NCI-H1092 treated with DMSO at 0.1 percent for 48 hours (cell line): ENCODE measurements around the gene CCM2.
"Not testable (repeated sequence)": the region's sequence is repeated elsewhere in the genome, so short reads cannot be mapped to it uniquely, and the experiment has no call there.

ENCODE experiments used
- DNase-seq: peaks from one replicate; lab custom pipeline; 2025; lab: John Stamatoyannopoulos, UW

Gene CCM2

DNA sequence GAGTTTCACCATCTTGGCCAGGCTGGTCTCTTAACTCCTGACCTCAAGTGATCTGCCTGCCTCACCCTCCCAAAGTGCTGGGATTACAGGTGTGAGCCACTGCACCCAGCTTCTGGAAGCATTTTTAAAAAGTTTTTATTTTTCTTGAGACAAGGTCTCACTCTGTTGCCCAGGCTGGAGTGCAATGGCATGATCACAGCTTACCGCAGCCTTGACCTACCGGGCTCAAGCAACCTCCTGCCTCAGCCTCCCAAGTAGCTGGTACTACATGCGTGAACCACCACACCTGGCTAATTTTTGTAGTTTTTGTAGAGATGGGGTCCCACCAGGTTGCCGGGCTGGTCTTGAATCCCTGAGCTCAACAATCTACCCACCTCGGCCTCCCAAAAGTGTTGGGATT, 34.7 kb downstream of the CCM2 start:
- DNase-seq, result not testable (repeated sequence)

DNA sequence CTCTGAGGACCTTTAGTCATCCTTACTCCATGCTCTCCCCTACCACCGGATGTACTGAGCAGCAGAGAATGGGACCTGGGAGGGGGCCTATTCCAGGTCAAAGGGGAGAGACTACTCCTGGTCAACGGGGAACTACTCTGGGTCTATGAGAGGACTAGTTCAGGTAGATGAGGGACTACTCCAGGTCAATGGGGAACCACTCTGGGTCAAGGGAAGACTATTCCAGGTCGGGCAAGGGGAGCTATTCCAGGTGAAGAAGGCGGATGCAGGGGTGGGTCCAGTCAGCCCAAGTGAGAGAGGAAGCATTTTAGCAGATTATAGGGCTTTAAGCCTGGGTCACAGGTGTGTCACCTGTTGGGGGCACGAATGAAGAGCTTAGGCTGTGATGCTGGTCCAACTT, 35.4 kb downstream of the CCM2 start:
- DNase-seq, result no peak

DNA sequence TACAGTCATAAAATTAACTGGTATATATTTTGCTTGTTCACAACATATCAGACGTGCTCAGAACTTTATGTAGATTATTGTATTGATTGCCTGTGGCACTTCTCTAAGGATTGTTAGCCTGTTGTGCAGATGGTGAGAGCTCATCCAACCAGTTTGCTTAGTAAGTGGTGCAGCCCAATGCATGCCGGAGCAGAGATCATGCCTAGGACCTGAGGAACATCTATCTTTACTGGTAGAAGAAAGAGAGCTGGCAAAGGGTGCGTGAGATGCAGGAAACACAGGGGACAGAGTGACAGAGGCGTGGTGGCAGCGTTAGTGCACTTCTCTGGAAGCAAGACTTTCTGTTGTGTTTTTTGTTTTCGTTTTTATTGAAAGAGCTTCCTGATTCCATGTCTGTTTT, 35.9 kb downstream of the CCM2 start:
- no peak for DNase-seq

DNA sequence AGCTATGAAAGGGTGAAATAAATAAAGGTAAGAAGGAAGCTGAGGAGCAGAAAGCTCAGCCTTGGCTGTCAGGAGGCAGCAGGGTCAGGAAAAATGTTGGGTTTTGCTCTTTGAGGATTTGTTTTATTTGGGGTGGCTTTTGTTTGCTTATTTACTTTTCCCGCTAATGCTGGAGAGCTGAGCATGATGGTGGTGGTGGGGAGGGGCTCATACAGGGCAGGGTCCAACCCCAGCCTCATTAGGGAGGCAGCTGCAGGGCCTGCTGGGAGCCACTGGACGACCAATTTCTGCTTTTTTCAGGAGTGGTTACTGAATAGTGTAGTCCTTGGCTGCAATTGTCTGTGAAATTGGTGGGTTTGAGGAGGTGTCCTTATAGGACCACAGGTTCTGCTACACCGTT, 36.3 kb downstream of the CCM2 start:
- DNase-seq, result no peak

DNA sequence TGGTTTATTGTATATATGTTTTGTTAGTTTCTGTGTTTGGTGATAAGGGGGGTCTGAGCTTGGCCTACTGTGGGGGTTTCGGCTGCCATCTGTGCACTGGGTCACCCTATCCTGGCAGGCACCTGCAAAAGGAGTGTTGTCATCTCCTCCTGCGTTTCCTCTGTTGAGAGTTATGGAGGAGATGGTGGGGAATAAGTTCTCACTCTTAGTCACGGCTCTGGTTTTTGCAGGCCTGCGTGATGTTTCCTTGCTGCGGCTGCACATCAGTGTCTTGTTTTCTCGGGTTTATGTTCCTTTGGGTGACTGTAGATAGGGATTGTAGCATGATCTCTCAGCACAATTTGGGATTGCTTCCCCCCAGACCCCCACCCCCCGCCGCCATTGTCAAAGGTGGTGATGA, 36.8 kb downstream of the CCM2 start:
- no peak for DNase-seq

DNA sequence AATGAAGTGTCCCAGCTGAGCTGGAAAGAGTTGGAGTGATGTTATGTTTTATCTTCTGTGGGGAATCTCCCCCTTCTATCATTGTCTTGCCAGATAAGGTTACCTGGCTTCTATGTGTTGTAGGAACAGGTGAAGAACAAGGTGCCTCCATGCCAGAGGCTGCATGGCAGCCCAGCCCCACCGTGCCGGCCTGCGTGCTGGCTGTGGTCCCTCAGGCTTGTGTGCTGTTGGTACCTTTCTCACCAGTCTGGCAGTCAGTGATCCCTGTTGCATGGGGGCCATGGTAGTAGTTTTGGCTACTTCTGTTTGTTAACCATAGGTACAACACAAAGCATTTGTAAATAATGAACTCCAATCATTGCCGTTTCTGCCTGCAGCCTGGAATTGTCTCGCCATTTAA, 37.9 kb downstream of the CCM2 start:
- no peak for DNase-seq

DNA sequence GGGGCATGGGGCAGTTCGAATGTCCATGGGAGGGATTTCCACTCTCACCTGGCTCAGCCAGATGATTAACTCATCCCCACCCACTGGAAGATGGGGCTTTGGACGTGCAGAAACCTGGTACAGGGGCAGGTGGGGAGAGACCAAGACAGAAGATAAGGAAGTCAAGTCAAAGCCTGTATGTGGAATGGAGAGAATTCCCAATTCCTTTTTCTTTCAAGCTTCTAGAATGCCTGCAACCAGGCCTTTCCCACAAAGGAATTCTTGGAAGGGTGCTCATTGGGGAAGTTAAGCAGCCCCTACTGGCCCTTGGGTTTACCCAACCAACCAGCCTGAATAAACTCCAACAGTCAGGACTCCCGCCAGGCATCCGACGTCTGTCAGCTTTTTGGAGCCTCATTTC, 39.1 kb downstream of the CCM2 start:
- no peak for DNase-seq

DNA sequence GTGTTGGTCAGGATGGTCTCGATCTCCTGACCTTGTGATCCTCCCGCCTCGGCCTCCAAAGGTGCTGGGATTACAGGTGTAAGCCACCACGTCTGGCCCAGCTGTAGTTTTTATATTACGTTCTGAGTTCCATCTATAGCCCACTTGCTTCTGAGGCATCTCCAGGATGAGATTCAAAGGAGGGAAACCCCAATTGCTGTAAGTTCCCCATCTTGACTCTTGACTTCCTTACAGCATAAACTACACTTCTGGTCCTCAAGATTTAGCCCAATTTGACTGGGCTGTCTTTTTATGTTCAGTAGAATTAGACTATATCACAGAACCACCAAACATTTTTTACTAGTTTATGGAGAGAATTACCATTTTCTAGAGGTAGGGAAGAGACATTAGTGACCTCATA, 44.3 kb downstream of the CCM2 start:
- DNase-seq, result no peak

DNA sequence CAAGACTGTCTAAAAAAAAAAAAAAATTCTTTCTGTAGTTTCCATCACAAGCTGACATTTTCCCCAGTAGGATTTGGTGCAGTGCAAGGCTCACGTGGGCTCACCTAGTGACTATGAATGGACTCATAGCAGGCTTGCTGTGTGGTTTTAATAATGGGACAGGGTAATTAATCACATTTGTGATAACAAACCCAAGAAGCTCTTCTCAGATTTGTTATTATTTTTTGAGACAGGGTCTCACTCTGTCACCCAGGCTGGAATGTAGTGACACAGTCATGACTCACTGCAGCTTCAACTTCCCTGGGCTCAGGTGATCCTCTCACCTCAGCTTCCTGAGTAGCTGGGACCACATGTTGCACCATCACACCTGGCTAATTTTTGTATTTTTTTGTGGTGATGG, 48.7 kb downstream of the CCM2 start:
- DNase-seq, result no peak

DNA sequence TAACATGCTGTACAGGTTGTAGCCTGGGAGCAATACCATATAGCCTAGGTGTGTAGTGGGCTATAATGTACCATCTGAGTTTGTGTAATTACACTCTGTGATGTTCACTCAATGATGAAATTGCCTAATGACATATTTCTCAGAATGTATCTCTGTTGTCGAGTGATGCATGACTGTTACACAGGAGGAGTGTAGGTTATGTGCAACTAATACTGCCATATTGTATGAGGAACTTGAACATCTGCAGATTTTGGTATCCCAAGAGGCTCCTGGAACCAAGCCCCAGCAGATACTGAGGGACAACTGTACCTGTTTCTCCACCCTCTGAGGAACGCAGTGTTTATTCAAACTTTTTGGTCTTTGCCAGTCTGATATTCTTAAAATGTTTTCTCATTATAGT, 50.2 kb downstream of the CCM2 start:
- no peak for DNase-seq

DNA sequence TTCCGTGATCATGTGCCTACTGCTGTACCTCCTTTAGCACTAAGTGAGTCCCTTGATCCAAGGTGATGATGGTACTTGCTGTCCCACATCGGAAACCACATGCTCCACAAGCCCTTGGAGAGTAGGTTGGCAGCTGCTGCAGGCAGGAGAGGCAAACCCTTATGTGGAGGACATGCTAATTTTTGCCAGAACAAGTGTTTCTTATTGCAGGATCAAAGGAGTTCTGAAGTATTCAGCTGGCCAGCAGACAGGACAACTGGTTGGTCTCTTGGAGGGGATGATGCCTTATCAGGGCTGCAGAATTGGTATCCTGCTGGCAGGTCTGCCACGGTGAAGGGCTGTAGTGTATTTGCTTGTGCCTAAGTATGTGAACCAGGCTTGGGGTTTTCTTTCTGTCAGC, 52.0 kb downstream of the CCM2 start:
- no peak for DNase-seq

DNA sequence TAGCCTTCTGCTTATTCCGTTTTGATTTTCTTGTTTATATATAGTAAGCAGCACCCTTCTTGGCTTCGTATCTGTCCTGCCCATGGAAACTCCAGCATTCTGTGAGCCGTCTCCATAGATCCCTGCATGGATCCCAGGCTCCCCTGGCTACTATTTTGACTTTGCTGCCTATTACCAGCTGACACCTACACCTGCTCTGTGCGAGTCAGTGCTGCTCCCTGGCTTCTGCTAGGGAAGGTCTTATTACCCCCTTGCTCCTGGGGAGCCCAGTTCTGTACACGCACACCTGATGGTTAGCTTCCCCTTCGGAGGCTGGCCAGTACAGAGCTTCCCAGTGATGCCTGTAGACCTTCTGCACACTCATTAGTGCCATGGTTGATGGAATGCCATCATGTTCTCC, 53.4 kb downstream of the CCM2 start:
- no peak for DNase-seq

DNA sequence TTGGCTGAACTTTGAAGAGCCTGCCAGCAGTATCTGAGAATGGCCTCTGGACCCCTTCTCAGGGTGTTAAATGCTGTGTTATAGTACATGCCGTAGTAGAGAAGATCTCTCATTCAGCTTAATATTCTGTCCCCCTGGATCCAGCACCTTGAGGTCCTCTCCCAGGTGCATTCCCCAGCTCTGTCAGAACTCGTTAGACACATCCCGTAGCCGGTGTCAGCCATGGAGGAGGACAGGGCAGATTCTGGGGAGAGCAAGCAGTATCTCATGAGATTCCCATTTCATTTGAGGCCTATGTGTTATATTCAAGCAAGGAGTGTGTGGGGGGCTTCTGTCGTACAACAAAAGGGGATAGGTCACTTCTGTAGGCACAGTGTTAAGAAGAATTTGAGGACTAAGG, 53.9 kb downstream of the CCM2 start:
- DNase-seq, result no peak

DNA sequence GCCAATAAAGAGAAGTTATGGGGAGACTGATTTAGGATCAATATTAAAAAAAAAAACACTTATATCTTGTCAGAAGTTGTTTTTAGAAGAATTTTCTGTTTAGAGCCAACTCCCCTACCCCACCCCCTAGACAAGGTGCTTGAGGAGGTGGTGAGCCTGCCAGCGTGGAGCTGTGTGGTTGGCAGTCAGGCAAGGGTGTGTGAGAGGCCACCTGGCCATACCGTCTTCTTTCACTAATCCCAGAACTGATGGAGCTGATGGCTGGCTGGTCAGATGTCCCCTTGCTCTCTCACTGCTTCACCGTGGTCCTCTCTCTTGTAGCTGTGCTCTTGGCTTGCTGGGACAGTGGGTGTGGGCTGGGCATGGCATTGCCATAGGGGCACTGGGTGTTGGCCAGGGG, 54.4 kb downstream of the CCM2 start:
- no peak for DNase-seq

DNA sequence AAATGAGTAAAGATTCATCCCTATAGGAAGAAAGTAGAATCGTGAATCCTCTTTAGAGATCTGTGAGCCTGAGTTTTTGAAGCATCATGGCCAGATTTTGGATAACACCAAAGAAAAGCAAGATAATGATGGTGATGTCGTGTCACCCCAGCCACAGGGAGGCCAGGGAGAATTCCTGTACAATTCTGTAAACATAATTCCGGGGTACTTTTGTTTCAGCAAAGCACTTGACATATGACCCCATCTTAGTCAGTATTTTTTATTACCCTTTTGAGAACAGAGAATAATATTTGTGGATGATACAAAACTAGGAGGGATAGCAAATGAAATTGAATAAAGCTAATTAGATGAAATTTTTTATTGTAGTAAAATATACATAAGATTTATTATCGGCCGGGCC, 55.0 kb downstream of the CCM2 start:
- no peak for DNase-seq

DNA sequence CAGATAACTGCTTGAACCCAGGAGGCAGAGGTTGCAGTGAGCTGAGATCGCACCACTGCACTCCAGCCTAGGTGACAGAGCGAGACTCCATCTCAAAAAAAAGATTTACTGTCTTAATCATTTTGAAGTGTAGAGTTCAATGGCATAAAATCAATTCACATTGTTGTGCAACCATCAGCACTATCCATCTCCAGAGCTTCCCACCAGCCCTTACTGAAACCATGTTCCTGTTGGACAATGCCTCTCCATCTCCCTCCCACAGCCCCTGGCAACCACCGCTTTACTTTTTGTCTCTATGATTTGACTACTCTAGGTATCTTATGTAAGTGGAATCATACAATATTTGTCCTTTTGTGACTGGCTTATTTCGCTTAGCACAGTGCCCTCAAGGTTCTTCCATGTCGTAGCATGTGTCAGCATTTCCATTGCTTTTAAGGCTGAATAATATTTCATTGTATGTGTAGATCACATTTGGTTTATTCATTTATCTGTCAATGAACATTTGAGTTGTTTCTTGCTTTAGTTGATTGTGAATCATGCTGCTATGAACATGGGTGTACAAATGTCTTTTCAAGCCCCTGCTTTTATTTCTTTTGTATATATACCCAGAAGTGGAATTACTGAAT, 55.7 kb downstream of the CCM2 start:
- DNase-seq, result no peak

DNA sequence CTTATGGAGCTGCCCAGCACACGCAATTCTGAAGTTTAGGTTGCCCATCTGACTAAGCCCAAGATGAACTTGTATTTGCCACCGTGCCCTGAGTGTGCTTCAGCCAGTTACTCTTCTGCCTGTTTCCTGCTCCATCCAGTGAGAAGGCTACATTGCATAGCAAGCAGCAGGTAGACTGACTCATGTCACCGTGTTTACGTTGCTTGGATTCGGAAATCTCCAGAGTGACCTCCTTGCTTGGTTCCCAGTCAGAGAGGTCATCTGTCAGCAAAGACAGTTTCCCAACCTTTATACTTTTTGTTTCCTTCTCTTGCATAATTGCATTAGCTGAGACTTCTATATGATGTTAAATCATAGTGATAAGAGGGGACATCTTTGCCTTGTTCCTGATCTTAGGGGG, 57.9 kb downstream of the CCM2 start:
- no peak for DNase-seq

DNA sequence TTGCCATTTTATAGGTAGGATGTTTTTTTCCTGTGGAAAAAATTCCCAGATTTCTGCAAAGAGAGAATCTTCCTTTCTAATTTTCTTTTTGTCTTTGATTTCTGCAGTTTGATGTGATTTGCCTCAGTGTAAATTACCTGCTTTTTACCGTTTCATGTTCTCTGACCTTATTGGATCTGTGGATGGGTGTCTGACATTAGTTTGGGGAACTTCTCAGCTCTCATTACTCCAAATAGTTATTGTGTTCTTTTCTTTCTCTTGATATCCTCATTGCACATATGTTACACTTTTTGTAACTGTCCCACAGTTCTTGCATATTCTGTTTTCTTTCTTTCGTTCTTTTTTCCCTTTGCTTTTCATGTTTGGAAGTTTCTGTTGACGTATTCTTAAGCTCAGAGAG, 60.3 kb downstream of the CCM2 start:
- DNase-seq, result no peak

DNA sequence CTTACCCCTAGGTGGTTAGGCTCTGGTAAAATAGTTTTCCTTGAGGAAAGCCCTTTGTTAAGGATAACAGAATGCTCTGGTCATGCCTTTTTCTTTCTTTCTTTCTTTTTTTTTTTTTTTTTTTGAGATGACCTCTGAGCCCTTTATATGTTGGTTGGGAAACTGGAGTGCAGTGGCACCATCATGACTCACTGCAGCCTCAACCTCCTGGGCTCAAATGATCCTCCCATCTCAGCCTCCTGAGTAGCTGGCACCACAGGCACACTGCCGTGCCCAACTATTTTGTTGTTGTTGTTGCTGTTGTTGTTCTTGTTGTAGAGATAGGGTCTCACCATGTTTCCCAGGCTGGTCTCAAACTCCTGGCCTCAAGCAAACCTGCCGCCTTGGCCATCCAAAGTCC, 61.4 kb downstream of the CCM2 start:
- no peak for DNase-seq

DNA sequence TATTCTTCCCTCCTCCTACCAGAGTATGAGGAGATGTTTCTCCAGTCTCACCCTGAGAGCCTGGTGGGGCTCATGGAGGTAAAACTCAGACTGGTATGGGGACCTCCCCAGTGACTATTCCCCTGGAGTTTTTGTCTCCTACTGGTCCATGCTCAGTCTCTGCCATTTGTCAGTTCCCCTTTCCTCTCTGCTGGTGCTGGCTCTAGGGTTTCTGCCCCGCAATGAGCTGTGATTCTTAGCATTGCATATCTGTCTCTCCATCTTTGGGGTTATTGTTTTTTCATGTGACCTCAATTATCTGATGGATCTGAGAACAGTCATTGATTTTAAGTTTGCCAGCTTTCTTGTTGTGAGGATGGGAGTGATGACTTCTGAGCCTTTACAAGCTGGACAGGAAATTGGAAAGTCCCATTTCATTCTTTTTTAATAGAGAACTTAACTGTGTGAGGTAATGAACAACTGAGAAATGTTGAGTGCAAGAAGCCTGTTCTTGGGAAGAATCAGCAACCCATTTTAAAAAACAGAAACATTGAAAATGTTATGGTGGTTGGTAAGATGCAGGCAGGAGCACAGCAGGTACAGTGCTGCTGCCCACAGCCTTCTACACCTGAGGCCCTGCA, 61.9 kb downstream of the CCM2 start:
- DNase-seq, result no peak

DNA sequence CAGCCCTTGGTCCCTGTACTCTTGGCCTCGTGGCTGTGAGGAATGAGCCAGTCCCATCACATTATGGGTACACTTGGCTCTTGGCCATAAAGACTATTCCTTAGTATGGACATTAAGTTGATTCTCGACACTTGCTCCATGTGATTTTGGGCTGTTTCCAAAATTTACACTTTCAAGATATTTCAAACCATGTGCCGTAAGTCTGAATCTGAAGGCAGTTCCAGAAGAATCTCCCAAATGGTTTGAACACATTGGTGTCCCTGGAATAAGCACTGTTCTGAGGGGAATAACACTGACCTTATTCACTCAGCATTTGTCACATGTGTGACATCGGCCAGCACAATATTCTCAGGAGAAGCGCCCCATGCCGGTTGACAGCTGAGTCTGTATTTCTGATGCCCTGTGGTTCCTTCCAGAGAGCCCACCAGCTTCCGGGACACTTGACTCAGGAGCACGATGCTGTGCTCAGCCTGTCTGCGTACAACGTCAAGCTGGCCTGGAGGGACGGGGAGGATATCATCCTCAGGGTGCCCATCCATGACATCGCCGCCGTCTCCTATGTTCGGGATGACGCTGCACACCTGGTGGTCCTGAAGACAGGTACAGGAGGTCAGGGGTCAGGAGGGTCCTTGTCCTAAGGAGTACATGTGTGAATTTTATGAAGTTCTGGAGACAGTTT, 64.2 kb downstream of the CCM2 start:
- no peak for DNase-seq

DNA sequence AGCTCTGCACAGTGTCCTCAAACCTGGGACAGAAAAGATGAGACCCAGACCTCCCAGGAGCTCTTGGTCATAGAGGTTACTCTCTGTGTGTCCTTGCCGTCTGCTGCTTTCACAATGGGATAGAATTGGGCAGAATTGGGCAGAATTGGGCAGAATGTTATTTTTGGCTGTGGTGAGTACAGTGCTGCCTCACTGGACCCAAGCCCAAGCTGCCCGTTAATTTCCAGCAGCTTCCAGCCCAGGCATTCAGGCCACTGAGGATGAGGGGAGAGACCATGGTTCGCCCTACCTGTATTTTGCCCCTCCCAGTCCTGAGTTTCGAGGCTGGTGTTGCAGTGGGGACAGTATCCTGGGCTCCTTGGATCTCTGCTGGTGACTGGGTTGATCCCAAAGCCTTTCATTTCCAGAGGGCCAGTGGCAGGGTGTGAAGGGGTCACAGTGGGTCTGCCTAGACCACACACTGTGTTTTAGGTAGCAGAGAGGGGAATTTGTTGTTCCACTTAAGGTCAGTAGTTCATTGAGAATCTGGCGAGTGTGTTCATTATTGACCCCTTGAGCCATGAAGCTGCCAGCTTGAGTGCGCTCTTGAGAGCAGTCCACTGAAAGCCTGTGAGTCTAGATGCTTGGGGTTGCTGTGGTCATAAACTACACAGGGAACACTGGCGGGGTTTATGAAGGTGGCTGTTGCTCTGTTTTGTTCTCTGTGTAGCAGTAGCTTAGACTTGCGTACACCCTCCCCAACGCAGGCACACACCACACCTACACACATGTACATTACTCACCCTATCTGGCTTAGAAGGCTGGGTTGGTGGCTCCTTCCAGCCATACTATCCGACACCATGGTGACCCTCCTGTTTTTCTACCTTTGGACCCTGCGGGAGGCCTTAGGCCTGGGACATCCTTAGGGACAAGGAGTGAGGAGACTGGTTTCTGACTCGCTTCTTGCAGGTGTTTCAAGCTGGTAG, 65.3 kb downstream of the CCM2 start:
- DNase-seq, result no peak

DNA sequence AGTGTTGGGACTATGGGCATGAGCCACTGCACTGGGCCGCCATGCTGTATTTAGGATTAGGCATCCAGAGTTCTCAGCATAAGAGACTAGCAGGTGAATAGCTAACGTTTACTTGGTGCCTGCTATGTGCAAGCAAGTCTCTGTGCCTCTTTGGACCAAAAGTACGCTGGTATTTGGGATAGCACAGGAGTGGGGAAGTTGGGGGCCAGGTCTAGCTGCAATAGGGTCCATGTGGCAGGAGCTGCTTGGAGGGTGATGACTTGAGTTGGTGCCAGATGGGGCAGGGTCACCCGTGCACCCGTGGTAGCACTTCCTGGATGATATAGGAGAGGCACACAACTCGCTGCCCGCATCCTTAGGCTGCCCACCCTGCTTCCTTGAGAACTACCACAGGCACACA, 66.4 kb downstream of the CCM2 start:
- no peak for DNase-seq
